Superior temporal gyrus (tissue), 1 donor: Measurements from ENCODE around the gene NBAS.

Experiments used
- DNase-seq: peaks from one replicate; pipeline ENCODE4 v3.0.0-alpha.2; 2016; ENCODE audit errors: extremely low spot score

NBAS gene

DNA sequence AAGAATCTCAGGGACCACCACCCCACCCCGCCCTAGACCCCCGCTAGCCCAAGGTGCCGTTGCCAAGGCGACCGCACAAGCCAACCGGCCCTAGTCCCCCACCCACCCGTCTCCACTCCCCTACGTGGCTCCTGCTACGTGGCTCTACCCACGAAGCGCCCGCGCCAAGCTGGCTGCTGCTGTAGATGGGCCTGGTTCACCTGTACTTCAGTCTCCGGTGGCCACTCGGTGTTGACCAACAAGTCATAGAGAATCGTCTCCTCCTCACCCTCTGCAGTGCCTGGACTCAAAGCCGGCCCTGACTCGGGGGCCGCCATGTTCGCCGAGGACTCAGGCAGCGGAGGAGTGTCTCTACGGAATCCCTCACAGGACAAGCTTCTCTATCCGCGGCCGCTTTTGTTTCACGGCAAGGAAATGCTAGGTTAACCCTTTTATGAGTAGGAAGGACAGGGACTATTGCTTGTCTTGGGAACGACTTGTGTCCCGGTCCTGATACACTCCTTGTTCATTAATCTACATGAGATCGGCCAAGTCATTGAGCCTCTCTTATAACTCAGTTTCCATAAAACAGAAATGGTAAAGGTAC, at the start of gene NBAS:
NBAS (minus strand) TSS at position 347 of the 586 bp plus-strand sequence; CDS start at position 317, 30 bp downstream.
- peak; percentile 96 for DNase-seq

DNA sequence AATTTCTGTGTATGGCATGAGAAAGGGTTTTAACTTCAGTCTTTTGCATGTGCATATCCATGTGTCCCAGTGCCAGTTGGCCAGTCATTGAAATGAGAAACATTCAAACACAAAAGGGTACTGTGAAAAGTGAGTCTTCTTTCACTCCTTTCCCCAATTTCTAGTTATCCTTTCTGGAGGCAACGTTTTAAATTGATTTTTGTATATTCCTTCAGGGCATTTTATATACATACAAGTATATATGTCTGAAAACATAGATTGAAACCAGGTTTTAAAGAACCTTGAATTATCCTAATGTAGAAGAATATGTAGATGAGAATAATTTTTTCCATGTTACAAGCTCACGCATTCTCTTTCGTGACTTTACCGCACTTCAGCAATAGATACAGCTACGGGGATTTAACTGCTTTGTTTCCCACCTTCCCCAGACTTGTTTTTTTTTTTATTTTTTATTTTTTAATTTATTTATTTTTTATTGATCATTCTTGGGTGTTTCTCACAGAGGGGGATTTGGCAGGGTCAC, 49.4 kb upstream of the NBAS start:
- no peak for DNase-seq

DNA sequence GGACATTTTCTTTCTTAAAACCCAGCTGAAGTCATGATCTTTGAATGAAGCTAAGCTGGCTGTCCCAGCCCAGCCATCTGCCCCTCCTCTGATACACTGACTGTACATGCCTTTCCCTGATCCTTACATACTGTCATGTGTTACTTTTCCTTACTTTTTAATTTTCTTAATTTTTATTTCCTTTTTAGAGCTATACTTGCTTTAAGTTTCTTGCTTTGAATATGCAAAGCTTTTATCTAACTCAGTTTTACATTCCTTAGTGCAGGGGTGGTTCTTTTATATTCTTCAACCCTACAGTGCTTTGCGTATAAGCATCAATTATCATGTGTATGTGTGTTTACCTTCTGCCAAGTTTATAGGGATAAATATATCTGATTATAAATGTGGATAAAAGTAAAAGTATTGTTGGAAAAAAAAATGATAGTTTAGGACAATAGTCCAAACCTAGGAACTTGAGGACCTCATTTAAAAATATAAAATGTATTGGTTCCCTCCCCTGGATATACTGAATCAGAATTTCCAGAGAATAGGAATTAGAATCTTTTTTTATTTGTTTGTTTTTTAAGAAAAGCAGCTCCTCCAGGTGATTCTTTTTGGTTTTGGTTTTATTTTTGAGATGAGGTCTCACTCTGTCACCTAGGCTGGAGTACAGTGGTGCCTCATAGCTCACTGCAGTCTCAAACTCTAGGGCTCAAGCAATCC, 48.4 kb upstream of the NBAS start:
- DNase-seq: no peak

DNA sequence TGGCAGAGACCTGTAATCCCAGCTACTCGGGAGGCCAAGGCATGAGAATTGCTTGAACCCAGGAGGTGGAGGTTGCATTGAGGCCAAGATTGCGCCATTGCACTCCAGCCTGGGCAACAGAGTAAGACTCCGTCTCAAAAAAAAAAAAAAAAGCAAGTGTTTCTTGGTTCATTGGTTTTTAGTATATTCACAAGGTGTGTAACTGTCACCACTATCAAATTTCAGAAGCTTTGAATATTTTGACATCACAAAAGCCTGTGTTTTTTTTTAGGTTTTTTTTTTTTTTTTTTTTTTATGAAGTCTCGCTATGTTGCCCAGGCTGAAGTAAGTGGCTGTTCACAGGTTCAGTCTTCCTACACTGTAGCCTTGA, 47.2 kb upstream of the NBAS start:
- no peak for DNase-seq

DNA sequence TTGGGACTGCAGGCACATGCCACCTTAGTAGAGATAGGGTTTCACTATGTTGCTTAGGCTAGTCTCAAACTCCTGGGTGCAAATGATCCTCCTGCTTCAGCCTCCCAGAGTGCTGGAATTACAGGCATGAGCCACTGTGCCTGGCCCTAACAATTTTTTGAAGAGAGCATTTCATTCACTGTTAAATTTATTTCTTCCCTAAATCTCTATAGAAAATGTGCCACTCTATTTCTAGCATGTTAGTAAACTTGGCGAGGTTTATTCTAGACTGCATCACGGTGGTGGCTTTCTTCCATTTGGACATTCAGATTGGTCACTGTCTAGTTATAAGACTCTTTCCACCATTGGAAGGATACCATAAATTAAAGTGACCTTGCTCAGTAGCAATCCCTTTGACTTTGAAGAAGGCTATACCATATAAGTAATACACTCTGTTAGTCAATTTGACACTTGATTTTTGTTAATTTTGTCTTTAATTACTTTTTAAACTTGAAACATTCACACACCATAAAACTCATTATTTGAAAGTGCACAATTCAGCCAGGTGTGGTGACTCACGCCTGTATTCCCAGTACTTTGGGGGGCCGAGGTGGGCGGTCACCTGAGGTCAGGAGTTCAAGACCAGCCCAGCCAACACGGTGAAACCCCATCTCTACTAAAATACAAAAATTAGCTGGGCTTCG, 46.7 kb upstream of the NBAS start:
- no peak for DNase-seq

DNA sequence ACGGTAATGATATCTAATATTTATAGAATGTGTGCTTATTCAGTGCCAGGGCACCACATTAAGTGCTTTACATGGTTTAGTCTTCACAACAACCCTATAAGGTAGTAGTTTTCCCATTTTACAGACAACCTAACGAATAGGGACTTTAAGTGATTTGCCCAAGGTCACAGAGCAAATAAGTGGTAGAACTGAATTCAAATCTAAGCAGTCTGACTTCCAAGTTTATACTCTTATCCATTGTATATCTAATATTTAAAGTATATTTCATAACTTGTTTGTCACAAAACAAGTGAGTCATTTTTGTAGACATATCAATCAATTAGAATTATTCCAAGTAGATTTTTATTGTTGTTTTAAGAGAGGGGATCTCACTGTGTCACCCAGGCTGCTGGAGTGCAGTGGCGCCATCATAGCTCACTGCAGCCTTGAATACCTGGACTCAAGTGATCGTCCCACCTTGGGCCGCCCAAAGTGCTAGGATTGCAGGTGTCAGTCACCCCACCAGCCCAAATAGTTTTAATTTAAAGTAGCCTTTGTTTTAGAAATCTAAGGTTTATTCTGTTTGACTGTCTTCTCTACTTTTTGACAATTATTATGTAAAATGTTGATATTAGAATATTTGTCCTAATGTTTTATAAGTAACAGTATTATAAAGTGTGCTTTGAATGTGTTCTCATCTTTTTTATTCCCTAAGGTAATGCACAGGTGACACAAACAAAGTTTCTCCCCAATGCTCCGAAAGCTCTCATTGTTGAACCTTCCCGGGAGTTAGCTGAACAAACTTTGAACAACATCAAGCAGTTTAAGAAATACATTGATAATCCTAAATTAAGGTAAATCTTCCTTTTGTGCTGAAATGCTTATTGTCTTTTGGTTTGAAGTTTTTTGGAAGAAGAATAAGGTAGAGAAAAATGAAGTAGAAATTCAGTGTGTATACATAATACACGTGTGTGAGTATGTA, 45.6 kb upstream of the NBAS start:
- no peak for DNase-seq

DNA sequence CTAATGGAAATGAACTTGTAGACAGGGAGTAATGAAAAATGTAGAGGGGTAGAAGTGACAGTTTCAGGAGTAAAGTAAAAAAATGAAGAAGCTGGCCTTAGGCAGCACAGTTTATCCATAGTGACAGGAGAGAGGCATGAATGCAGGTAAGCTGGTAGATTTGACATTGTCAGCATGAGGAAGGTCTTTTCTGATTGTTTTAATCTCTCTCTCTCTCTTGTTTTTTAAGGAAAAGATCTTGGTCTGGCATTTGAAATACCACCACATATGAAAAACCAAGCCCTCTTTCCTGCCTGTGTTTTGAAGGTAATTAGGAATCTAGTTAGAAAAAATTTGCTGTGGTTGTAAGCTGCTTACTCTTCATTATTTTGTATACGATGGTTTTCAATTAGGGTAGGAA, 44.6 kb upstream of the NBAS start:
- no peak for DNase-seq

DNA sequence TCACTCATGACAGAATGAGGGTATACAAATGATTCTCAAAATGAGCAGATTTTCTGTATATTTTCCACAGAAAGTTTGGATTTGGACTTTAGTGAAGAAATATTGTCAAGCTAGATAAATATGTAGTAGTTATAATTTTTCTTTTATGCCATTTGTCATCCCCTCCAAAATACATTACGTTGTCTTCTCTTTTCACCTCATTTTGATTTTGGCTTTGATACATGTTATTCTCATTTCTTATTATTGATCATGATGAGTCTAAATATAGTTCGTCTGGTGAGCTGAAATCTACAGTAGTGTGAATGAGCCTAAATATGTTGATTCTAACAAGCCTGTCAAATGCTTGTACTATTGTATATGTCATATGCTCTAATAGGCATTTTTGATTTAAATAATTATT, 42.8 kb upstream of the NBAS start:
- DNase-seq: no peak

DNA sequence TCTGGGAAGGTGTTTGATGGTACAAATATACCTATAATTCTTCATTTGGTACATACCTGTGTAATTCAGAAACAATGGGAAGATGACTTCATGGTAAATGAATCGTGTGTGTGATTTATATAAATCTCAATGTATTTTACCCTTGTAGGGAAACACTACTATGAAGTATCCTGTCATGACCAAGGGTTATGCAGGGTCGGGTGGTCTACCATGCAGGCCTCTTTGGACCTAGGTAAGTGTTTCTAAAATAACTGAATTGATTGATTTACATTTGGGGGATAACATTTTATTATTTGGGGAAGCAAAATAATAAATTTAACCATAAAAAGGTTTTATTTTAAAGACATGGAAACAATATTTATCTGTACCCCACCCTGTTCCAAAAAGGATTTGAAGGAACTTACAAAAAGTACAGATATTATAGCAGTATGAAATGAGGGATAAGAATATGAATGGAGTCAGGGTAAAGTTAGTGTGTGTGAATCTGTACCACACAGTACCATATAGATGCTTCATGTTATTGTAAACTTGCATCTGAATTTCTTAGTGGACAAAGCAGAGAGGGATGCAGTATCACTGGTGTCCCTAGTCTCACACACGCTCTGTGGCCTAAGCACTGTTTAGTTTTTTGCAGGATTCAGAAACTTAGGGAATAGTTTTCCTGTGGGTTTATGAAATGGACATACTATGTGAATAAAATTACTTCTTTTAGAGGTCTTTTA, 42.1 kb upstream of the NBAS start:
- no peak for DNase-seq

DNA sequence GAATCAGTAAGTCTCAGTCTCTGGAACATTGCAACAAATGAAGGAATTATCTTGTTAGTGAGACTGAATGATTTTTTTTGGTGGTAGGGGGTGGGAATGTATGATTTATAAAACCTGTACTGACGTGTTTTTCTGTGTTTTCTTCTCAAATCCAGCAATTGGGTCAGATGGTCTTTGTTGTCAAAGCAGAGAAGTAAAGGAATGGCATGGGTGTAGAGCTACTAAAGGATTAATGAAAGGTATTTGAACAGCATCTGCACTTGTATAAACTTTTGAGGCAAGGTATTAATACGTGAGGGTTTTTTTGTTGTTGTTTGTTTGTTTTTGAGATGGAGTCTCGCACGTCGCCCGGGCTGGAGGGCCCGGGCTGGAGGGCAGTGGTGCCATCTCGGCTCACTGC, 41.3 kb upstream of the NBAS start:
- no peak for DNase-seq

DNA sequence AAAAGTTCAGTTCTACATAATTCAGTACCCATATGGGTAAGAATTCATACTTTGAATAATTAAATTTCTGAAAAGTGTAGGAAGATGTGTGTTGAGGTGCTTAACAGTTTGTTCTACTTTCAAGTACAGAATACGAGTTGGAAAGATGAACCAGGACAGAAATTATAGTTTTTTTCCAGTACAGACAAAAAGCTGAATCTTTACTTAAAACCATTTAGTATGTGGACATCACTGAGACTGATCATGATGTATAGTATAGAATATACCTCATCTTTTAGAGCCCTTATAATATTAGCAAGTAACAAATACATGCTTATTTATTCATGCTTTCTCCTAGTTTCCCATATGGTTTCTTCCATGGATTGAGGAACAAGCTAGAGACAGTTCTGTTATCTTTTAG, 40.5 kb upstream of the NBAS start:
- DNase-seq: no peak

DNA sequence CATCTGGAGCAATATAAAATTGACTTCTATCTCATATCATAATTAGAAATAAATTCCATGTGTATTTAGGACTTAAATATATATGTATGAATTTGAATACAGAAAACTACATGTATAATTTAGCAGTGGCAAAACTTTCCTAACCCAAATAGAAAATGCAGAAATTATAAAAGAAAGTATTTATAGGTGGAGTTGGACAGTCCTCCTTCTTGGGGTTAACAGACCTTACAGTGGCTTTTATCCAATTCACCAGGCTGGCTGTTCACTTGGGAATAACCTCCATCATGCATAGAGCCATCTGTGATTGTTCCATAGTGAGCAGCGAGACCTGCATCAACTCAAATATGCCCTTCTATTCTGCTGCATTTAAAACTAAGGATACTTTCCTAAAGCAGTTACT, 38.9 kb upstream of the NBAS start:
- no peak for DNase-seq

DNA sequence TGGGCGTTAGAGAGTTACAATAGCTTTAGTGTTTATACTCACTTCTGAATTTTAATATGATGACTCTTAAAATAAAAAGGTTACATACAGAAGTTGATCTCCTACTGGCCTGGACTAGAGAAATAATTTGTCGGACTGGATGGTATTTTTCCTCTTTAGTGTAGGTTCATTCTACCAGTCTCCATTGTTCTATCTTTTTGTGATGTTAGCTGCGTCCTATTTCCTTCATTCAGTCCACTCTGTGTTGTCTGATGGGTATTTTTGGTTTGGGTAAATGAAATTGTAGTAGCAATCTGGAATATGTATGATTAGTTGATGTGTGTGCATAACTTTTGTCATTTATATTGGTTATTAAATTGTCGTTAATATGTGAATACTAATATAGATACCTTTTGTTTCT, 35.8 kb upstream of the NBAS start:
- DNase-seq: no peak

DNA sequence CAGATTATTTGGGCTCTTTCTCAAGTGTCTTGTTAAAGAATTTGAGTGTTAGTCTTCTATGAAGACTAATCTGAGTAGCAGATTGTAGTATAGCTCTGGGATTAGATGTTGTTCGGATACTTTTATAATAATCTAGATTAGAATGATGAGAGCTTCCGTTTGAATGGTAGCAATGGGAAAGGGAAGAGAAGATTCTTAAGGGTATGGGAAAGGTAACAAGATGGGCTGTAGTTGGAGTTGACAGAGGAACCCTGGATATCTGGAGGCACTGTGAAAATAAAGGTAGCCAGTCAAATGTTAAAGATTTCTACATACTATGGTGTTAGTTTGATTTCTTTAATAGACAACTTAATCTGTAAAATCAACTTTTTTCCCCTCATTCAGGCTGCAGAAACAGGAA, 35.2 kb upstream of the NBAS start:
- DNase-seq: no peak

DNA sequence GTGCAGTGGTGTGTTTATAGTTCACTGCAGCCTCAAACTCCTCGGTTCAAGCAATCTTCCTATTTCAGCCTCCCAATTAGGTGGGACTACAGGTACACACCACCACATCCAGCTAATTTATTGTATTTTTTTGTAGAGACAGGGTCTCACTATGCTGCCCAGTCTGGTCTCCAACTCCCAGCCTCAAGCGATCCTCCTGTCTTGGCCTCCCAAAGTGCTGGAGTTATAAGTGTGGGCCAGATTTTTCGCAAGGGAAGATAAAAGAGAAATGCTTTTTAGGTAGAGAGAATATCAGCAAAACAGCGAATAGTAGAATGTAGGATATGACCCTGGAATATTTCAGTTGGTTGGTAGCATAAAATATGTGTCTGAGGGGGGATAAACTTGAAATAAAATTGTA, 34.8 kb upstream of the NBAS start:
- DNase-seq: no peak

DNA sequence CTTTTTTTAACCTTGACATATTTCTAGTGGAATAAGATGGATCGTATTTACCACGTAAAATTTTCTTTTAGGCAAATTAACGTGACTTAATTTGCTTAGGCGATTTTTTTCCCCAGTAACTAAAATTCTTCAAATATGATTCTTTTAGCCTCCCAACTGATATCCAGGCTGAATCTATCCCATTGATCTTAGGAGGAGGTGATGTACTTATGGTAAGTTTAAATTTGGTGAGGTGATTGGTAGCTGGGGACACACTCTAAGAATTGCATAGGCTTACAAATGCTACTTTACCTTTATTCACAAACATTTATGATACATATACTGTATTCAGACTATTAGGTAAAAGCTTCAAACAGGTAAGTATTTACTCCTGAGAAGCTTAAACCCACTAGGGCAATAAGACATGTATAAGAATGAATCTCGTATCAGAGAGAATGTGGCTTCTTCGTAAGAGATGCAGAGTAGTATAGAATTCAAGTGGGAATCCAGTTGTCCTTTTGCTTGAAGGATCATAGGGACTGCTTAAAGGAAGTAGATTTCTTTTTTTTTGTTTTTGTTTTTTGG, 34.3 kb upstream of the NBAS start:
- DNase-seq: no peak

DNA sequence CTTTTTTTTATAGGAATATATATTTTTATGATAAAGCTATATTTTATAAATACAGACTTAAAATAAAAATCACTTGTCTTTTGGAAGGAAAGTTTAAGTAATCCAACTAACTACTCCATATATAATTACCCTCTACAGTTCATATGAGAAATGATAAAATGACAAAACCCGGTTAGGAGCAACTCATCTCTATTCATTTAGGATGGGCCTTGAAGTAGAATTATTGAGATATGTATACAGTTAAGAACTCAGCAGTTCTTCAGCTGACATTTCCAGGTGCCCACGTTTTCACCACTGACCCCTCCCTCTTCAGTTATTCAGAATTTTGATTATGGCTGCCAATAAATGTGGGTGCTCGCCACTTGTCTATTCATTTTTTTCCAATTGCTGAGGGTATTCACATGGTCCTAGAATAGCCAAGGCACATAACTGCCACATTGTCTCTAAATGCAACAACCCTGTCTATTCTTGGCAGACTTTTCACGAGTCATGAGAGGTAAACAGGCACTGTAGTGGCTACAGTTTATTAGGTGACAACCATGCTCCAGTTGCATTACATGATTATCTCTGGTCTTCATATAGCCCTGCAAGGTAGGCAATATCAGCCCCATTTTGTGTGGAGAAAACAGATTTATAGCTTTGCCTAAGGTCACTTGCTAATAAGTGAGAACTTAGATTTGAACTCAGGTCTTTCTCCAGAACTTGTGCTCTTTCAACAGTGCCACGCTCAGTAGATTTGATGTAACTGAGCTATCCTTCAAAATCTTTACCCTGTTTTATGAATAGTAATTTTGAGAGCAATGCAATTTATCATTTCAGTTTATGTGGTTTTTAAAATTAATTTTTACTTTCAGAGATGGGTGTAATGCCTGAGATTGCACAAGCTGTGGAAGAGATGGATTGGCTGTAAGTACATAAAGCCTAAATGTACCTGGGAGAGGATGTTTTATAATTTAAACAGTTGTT, 33.4 kb upstream of the NBAS start:
- no peak for DNase-seq

DNA sequence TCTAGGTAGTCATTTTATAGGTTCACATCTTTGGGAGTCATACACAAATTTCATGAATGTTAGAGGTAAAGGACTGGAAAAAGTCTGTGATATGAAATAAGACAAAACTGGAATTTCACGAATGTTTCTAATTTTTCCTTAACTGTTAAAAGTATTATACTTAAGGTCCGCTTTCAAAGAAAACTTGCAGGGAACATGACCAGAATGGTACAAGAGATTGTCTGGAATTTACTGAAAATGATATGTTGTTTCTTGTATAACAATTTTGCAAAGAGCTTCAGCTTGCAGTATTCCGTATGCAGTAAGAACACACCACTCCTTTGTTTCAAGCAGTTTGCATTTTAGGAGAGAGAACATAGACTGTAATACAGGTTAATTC, 32.2 kb upstream of the NBAS start:
- DNase-seq: no peak

DNA sequence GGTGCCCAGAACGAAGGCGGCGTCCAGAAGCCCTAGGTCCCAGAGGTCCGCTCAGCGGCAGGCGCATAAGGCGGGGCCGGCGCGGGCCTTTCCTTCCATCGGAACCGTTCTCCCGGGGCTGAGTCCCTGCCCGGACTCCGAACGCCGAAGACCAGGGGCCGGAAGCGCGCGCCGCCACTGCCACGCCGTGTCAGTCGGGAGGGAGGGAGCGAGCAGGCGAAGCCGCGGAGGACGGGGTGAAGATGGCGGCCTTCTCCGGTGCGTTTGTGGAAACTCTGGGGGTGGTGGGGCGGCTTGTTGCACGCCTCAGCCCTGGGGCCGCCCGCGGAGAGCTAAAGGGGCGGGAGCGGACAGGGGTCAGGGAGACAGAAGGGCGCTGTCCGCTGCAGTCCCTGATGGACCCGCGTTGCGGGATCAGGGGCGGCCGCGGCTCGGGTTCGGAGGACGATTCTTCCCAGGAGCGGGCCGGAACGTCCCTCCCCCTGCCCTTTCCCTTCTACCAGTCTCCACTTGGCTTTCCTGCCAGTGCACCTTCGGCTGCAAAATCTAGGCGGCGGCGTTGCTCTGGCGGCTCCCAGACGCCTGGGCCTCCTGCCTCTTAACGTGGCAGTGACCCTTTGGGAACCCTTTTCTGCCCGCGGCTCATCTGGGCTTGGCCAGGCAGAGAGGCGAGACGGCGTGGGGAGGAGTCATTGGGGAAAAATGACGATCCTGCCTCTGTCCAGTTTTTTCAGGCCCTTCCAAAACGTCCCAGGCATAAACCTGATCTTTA, 30.7 kb upstream of the NBAS start, which contains the start of gene DDX1:
DDX1 (plus strand) TSS at position 177 of the 772 bp plus-strand sequence; CDS start at position 243, 66 bp downstream.
- peak; percentile 87 for DNase-seq
